ENCODE measurements around the gene PWWP2A. TPM values are rescaled to one million over a fixed set of nuclear protein-coding genes. Genes with fewer than 3 reads are reported as not detected.
A peak's percentile ranks its signal among the peaks of the same experiment; 100 is the strongest.
"Not testable (repeated sequence)": the region's sequence is repeated elsewhere in the genome, so short reads cannot be mapped to it uniquely, and the experiment has no call there.

PWWP2A gene
- polyA plus RNA-seq, 1 experiment: 15.1 TPM

- DNase-seq (ENCODE audit: low read depth, low spot score): peak; percentile 98
- Histone ChIP-seq H3K27ac (ENCODE audit: low read depth, low read length) (peak overlapping the region; percentile 99), H3K27me3 (ENCODE audit: control insufficient read depth, insufficient read depth, low read length) (no peaks in the 10 kb centered on the region), H3K4me3 (ENCODE audit: low read depth, low read length) (peak overlapping the region; percentile 48), H3K9me3 (ENCODE audit: control insufficient read depth, insufficient read depth, low read length) (no peaks in the 10 kb centered on the region)
- ChIA-PET CTCF (interaction anchor here (0.6 to 1.6 kb wide), 3 partner anchors 73 to 143 kb away, joined by 3 to 10 read pairs (median 5); no protein-coding TSS in a partner anchor), POLR2A (interaction anchor here (0.5 to 1.9 kb wide), 12 partner anchors 18 to 235 kb away, joined by 3 to 11 read pairs (median 5); partner anchors contain the start of genes FAM200C and PWWP2A)
- no peak for TF ChIP-seq CTCF (IDR thresholded peaks at IDR 0.05; ENCODE audit: low read depth, low read length)
Observed at GRCh38 chr5:160165137-160166068, 46.2 kb upstream of the PWWP2A start.

- TF ChIP-seq CTCF (IDR thresholded peaks at IDR 0.05; ENCODE audit: low read depth, low read length): no peak
- POLR2A ChIA-PET: no interaction called here
- Histone ChIP-seq H3K9me3 (ENCODE audit: control insufficient read depth, insufficient read depth, low read length) (no peaks in the 10 kb centered on the region), H3K27ac (ENCODE audit: low read depth, low read length) (no peak overlapping the region), H3K27me3 (ENCODE audit: control insufficient read depth, insufficient read depth, low read length) (no peaks in the 10 kb centered on the region), H3K4me3 (ENCODE audit: low read depth, low read length) (no peak overlapping the region)
- CTCF ChIA-PET: interaction anchor here (1.1 kb wide), 1 partner anchor 228 kb away, joined by 3 read pairs; no protein-coding TSS in a partner anchor
- no peak for DNase-seq (ENCODE audit: low read depth, low spot score)
Observed at GRCh38 chr5:160162910-160163309, 43.7 kb upstream of the PWWP2A start.

GRCh38 chr5:160161626-160162025 lies 42.4 kb upstream of the PWWP2A start:
- DNase-seq (ENCODE audit: low read depth, low spot score): no peak
- TF ChIP-seq CTCF (IDR thresholded peaks at IDR 0.05; ENCODE audit: low read depth, low read length): no peak
- no peak overlapping the region for H3K4me3 ChIP-seq (ENCODE audit: low read depth, low read length)
- CTCF ChIA-PET: no interaction called here
- no peak overlapping the region for H3K27ac ChIP-seq (ENCODE audit: low read depth, low read length)
- H3K9me3 ChIP-seq (ENCODE audit: control insufficient read depth, insufficient read depth, low read length): no peaks in the 10 kb centered on the region
- POLR2A ChIA-PET: interaction anchor here (0.6 kb wide), 1 partner anchor 71 kb away, joined by 3 read pairs; no protein-coding TSS in a partner anchor
- no peaks in the 10 kb centered on the region for H3K27me3 ChIP-seq (ENCODE audit: control insufficient read depth, insufficient read depth, low read length)

- H3K27ac ChIP-seq (ENCODE audit: low read depth, low read length); CTCF ChIA-PET; H3K27me3 ChIP-seq (ENCODE audit: control insufficient read depth, insufficient read depth, low read length); H3K4me3 ChIP-seq (ENCODE audit: low read depth, low read length); POLR2A ChIA-PET; H3K9me3 ChIP-seq (ENCODE audit: control insufficient read depth, insufficient read depth, low read length); DNase-seq (ENCODE audit: low read depth, low spot score): not testable (repeated sequence)
Observed at GRCh38 chr5:160160875-160161274, 41.6 kb upstream of the PWWP2A start.

GRCh38 chr5:160159991-160160792 lies 40.9 kb upstream of the PWWP2A start:
- Histone ChIP-seq H3K9me3 (ENCODE audit: control insufficient read depth, insufficient read depth, low read length) (no peaks in the 10 kb centered on the region), H3K4me3 (ENCODE audit: low read depth, low read length) (no peak overlapping the region), H3K27ac (ENCODE audit: low read depth, low read length) (peak overlapping the region; percentile 21), H3K27me3 (ENCODE audit: control insufficient read depth, insufficient read depth, low read length) (no peaks in the 10 kb centered on the region)
- CTCF ChIA-PET: interaction anchor here (0.6 to 1.0 kb wide), 2 partner anchors 69 to 139 kb away, joined by 3 to 4 read pairs; no protein-coding TSS in a partner anchor
- DNase-seq (ENCODE audit: low read depth, low spot score): no peak
- POLR2A ChIA-PET: interaction anchor here (1.2 kb wide), 1 partner anchor 41 kb away, joined by 3 read pairs; the partner anchor contains the start of gene PWWP2A
- no peak for TF ChIP-seq CTCF (IDR thresholded peaks at IDR 0.05; ENCODE audit: low read depth, low read length)

All from AG04450 (cell line).